ENCODE data around the gene RAP1GAP. TPM values are rescaled to one million over a fixed set of nuclear protein-coding genes. Genes with fewer than 3 reads are reported as not detected.

The RAP1GAP gene
- total RNA-seq, 1 experiment from 2014 or later: 7.2 TPM

GRCh38 chr1:21662426-21663247, 6.5 kb downstream of the RAP1GAP start:
- Mint-ChIP-seq H3K9me3 (ENCODE audit: unreplicated experiment) (no peaks in the 10 kb centered on the region), H3K27ac (ENCODE audit: unreplicated experiment) (no peak overlapping the region), H3K36me3 (ENCODE audit: insufficient read depth, unreplicated experiment) (peaks cover 12% of the 10 kb centered on the region), H3K27me3 (ENCODE audit: insufficient read depth, unreplicated experiment) (peaks cover 2% of the 10 kb centered on the region), H3K4me1 (ENCODE audit: low read depth, unreplicated experiment) (no peaks in the 10 kb centered on the region), H3K4me3 (ENCODE audit: unreplicated experiment) (no peak overlapping the region)
- DNase-seq: no peak
- Histone ChIP-seq H3K9me3 (no peaks in the 10 kb centered on the region), H3K4me1 (no peaks in the 10 kb centered on the region), H3K27me3 (replicated peaks; ENCODE audit: control insufficient read depth, insufficient read depth, low read length) (no peaks in the 10 kb centered on the region), H3K36me3 (ENCODE audit: control insufficient read depth, insufficient read depth, low read length) (no peaks in the 10 kb centered on the region), H3K4me3 (ENCODE audit: low read depth, low read length) (no peak overlapping the region)
- BruUV-seq (replicated peaks): no TSS peak
- POLR2A ChIA-PET: no interaction called here
- TF ChIP-seq CTCF (IDR thresholded peaks at IDR 0.05; ENCODE audit: insufficient read depth in 1 of 2, low read depth in 1 of 2, low read length in 1 of 2, severe bottlenecking in 1 of 2, unreplicated experiment in 1 of 2): no peak
- intact Hi-C loops (cut with micrococcal nuclease; ENCODE audit: unreplicated experiment): no loop called here
- CTCF ChIA-PET: no interaction called here

GRCh38 chr1:21661886-21662285, 7.3 kb downstream of the RAP1GAP start:
- TF ChIP-seq CTCF (IDR thresholded peaks at IDR 0.05; ENCODE audit: insufficient read depth in 1 of 2, low read depth in 1 of 2, low read length in 1 of 2, severe bottlenecking in 1 of 2, unreplicated experiment in 1 of 2): no peak
- Histone ChIP-seq H3K27me3 (replicated peaks; ENCODE audit: control insufficient read depth, insufficient read depth, low read length) (no peaks in the 10 kb centered on the region), H3K36me3 (ENCODE audit: control insufficient read depth, insufficient read depth, low read length) (no peaks in the 10 kb centered on the region), H3K4me1 (no peaks in the 10 kb centered on the region), H3K4me3 (ENCODE audit: low read depth, low read length) (no peak overlapping the region), H3K9me3 (no peaks in the 10 kb centered on the region)
- Mint-ChIP-seq H3K4me1 (ENCODE audit: low read depth, unreplicated experiment) (no peaks in the 10 kb centered on the region), H3K9me3 (ENCODE audit: unreplicated experiment) (no peaks in the 10 kb centered on the region), H3K27ac (ENCODE audit: unreplicated experiment) (no peak overlapping the region), H3K4me3 (ENCODE audit: unreplicated experiment) (no peak overlapping the region), H3K27me3 (ENCODE audit: insufficient read depth, unreplicated experiment) (peaks cover 2% of the 10 kb centered on the region), H3K36me3 (ENCODE audit: insufficient read depth, unreplicated experiment) (peaks cover 12% of the 10 kb centered on the region)
- CTCF ChIA-PET: no interaction called here
- no peak for DNase-seq
- intact Hi-C loops (cut with micrococcal nuclease; ENCODE audit: unreplicated experiment): no loop called here
- POLR2A ChIA-PET: no interaction called here
- BruUV-seq (replicated peaks): no TSS peak

GRCh38 chr1:21659924-21660326, 9.2 kb downstream of the RAP1GAP start:
- no peak for TF ChIP-seq CTCF (IDR thresholded peaks at IDR 0.05; ENCODE audit: insufficient read depth in 1 of 2, low read depth in 1 of 2, low read length in 1 of 2, severe bottlenecking in 1 of 2, unreplicated experiment in 1 of 2)
- Mint-ChIP-seq H3K27me3 (ENCODE audit: insufficient read depth, unreplicated experiment) (peaks cover 2% of the 10 kb centered on the region), H3K4me3 (ENCODE audit: unreplicated experiment) (peak overlapping the region; percentile 69), H3K4me1 (ENCODE audit: low read depth, unreplicated experiment) (no peaks in the 10 kb centered on the region), H3K36me3 (ENCODE audit: insufficient read depth, unreplicated experiment) (peaks cover 12% of the 10 kb centered on the region), H3K9me3 (ENCODE audit: unreplicated experiment) (no peaks in the 10 kb centered on the region), H3K27ac (ENCODE audit: unreplicated experiment) (no peak overlapping the region)
- Histone ChIP-seq H3K27me3 (replicated peaks; ENCODE audit: control insufficient read depth, insufficient read depth, low read length) (no peaks in the 10 kb centered on the region), H3K4me3 (ENCODE audit: low read depth, low read length) (peak overlapping the region; percentile 42), H3K36me3 (ENCODE audit: control insufficient read depth, insufficient read depth, low read length) (no peaks in the 10 kb centered on the region), H3K9me3 (no peaks in the 10 kb centered on the region), H3K4me1 (no peaks in the 10 kb centered on the region)
- POLR2A ChIA-PET: no interaction called here
- intact Hi-C loops (cut with micrococcal nuclease; ENCODE audit: unreplicated experiment): loop anchor here (10.0 kb wide), 1 partner anchor 125 kb away; no protein-coding TSS in a partner anchor
- no peak for DNase-seq
- no TSS peak for BruUV-seq (replicated peaks)
- CTCF ChIA-PET: interaction anchor here (0.9 kb wide), 1 partner anchor 10 kb away, joined by 3 read pairs; the partner anchor contains the start of gene RAP1GAP
